HG02623 (cell line): ENCODE measurements around the gene DOCK4.

Experiments
- ATAC-seq: cut with Tn5 transposase; IDR thresholded peaks from one replicate; pipeline ENCODE4 v1.9.1; 2021; ENCODE audit warnings: moderate library complexity; ENCODE audit not compliant: unreplicated experiment

DOCK4 gene

GRCh38 chr7:112063974-112064373 lies 142.2 kb downstream of the DOCK4 start:
- no peak for ATAC-seq

- no peak for ATAC-seq
These were observed 145.1 kb downstream of the DOCK4 start for GRCh38 chr7:112061051-112061450.

GRCh38 chr7:112060625-112061024 lies 145.6 kb downstream of the DOCK4 start:
- no peak for ATAC-seq

GRCh38 chr7:112059675-112060074 lies 146.5 kb downstream of the DOCK4 start:
- ATAC-seq, result no peak

GRCh38 chr7:112058686-112059085 lies 147.5 kb downstream of the DOCK4 start:
- ATAC-seq, result no peak

GRCh38 chr7:112056409-112056808 lies 149.8 kb downstream of the DOCK4 start:
- ATAC-seq, result peak; percentile 94

- ATAC-seq, result no peak
These were observed 152.5 kb downstream of the DOCK4 start for GRCh38 chr7:112053737-112054069.

GRCh38 chr7:112052993-112053736 lies 153.0 kb downstream of the DOCK4 start:
- no peak for ATAC-seq

GRCh38 chr7:112052498-112052897 lies 153.7 kb downstream of the DOCK4 start:
- no peak for ATAC-seq

GRCh38 chr7:112050250-112050881 lies 155.8 kb downstream of the DOCK4 start:
- no peak for ATAC-seq

GRCh38 chr7:112049555-112050249 lies 156.5 kb downstream of the DOCK4 start:
- no peak for ATAC-seq

- no peak for ATAC-seq
These were observed 158.8 kb downstream of the DOCK4 start for GRCh38 chr7:112047421-112047820.

GRCh38 chr7:112045222-112045621 lies 161.0 kb downstream of the DOCK4 start:
- ATAC-seq, result no peak

GRCh38 chr7:112042631-112043030 lies 163.6 kb downstream of the DOCK4 start:
- no peak for ATAC-seq

GRCh38 chr7:112038353-112038752 lies 167.8 kb downstream of the DOCK4 start:
- no peak for ATAC-seq

- ATAC-seq, result no peak
These were observed 170.1 kb downstream of the DOCK4 start for GRCh38 chr7:112036071-112036470.

GRCh38 chr7:112031689-112032088 lies 174.5 kb downstream of the DOCK4 start:
- no peak for ATAC-seq

GRCh38 chr7:112025556-112025955 lies 180.6 kb downstream of the DOCK4 start:
- no peak for ATAC-seq

- ATAC-seq, result no peak
These were observed 182.4 kb downstream of the DOCK4 start for GRCh38 chr7:112023786-112024185.

- no peak for ATAC-seq
These were observed 182.9 kb downstream of the DOCK4 start for GRCh38 chr7:112023282-112023681.

- ATAC-seq, result no peak
These were observed 184.1 kb downstream of the DOCK4 start for GRCh38 chr7:112022128-112022527.

GRCh38 chr7:112021379-112022044 lies 184.7 kb downstream of the DOCK4 start:
- no peak for ATAC-seq
